Measurements from ENCODE around the gene C5orf15. TPM values are rescaled to one million over a fixed set of nuclear protein-coding genes. Genes with fewer than 3 reads are reported as not detected.
A peak's percentile ranks its signal among the peaks of the same experiment; 100 is the strongest.

The C5orf15 gene
- total and polyA plus RNA-seq, 9 of the 15 experiments (the other 6 are each of a cell fraction or from before 2014, with no cell fraction given): 23.3 to 50.7 (median 35.5) TPM

GRCh38 chr5:133943475-133943817 is 25.0 kb downstream of the C5orf15 start:
- Histone ChIP-seq H4K20me1 (replicated peaks; ENCODE audit: control insufficient read depth, insufficient read depth, low read length) (0 out of 2 replicates have a peak, but pooled peaks cover 3% of the 10 kb centered on the region), H3K9ac (ENCODE audit: insufficient read depth in 1 of 2, low read depth in 2 of 2, low read length in 2 of 2) (peak overlapping the region in 1 of 2 experiments; percentile 49; a peak in 1 of 4 replicates), H3K9me1 (ENCODE audit: control insufficient read depth, insufficient read depth, low read length) (no peaks in the 10 kb centered on the region), H3K27ac (ENCODE audit: extremely low read depth, low read depth, low read length) (no peak overlapping the region), H3K4me1 (replicated peaks in 1 of 2; ENCODE audit: control insufficient read depth in 2 of 2, insufficient read depth in 2 of 2, low read length in 2 of 2) (peaks cover 18 to 33% of the 10 kb centered on the region in 2 experiments; a peak in 4 of 5 replicates), H3K9me3 (replicated peaks; ENCODE audit: control insufficient read depth, insufficient read depth, low read depth, low read length) (no peaks in the 10 kb centered on the region), H3K4me2 (ENCODE audit: insufficient read depth, low read length) (no peak overlapping the region), H3K79me2 (ENCODE audit: control insufficient read depth, insufficient read depth, low read length) (no peaks in the 10 kb centered on the region), H3K4me3 (no peak overlapping the region), H3K36me3 (ENCODE audit: control insufficient read depth, insufficient read depth, low read length) (no peaks in the 10 kb centered on the region), H2AFZ (ENCODE audit: low read depth, low read length) (no peak overlapping the region), H3K27me3 (ENCODE audit: control insufficient read depth in 2 of 2, insufficient read depth in 2 of 2, low read length in 2 of 2) (no peaks in the 10 kb centered on the region)
- FAIRE-seq (no peak), DNase-seq (ENCODE audit: extremely low read depth in 1 of 4, low spot score in 3 of 4) (no peak), ATAC-seq (no peak)
- intact Hi-C loops (cut with micrococcal nuclease): loop anchor here (5.0 to 10.0 kb wide), 5 partner anchors 76 to 521 kb away; no protein-coding TSS in a partner anchor
- in situ Hi-C loops (cut with MboI): loop anchor here (5.0 to 10.0 kb wide), 2 partner anchors 181 to 519 kb away; no protein-coding TSS in a partner anchor
- WGBS (ENCODE audit: insufficient coverage, low coverage, missing lambda C conversion rate): 63% methylated on average over 7 of the region's 7 CpGs
- BruUV-seq (replicated peaks): no TSS peak
- CTCF ChIA-PET (ENCODE audit: low intra/inter-chr PET ratio): no interaction called here
- POLR2A ChIA-PET: interaction anchor here (0.7 kb wide), 1 partner anchor 319 kb away, joined by 3 read pairs; no protein-coding TSS in a partner anchor
- TF ChIP-seq E2F1 (CRISPR knock-in tag; IDR thresholded peaks at IDR 0.05): no peak
- TF ChIP-seq SRSF9 (IDR thresholded peaks at IDR 0.05; ENCODE audit: borderline replicate concordance, low read depth, low read length): no peak
- TF ChIP-seq USF2 (CRISPR knock-in tag; IDR thresholded peaks at IDR 0.05): no peak
- TF ChIP-seq MXD1 (CRISPR knock-in tag; IDR thresholded peaks at IDR 0.05; ENCODE audit: borderline replicate concordance, poor library complexity, severe bottlenecking): no peak
- no peak for TF ChIP-seq ZNF174 (CRISPR knock-in tag; IDR thresholded peaks at IDR 0.05)
- TF ChIP-seq PCBP1 (IDR thresholded peaks at IDR 0.05; ENCODE audit: low read depth, low read length, poor library complexity, severe bottlenecking): no peak
- TF ChIP-seq PHF21A (IDR thresholded peaks at IDR 0.05; ENCODE audit: borderline replicate concordance, low read depth): no peak
- TF ChIP-seq TRIM25 (IDR thresholded peaks at IDR 0.05; ENCODE audit: borderline replicate concordance): no peak
- no peak for TF ChIP-seq ETV1 (tag; conservative IDR thresholded peaks at IDR 0.05; ENCODE audit: low read depth)
- no peak for TF ChIP-seq RREB1 (CRISPR knock-in tag; IDR thresholded peaks at IDR 0.05)
- TF ChIP-seq KHSRP (IDR thresholded peaks at IDR 0.05): no peak

Data from K562 (cell line).